HL-60/S4 (cell line): ENCODE results near the gene ATP1A3.

ENCODE experiments used
- in situ Hi-C: fragments of 300-500 bp; cut with MboI; formaldehyde crosslinking; loops from 2 replicates; pipeline ENCODE4 v1.14.3; 2022; ENCODE audit warnings: low sequenced_read_pairs

ATP1A3 gene

GRCh38 chr19:41918653-41919244, 75.3 kb downstream of the ATP1A3 start:
- in situ Hi-C loops = no loop called here

- in situ Hi-C loops = no loop called here
These were observed 75.9 kb downstream of the ATP1A3 start for GRCh38 chr19:41918095-41918494.

GRCh38 chr19:41917676-41918075, 76.4 kb downstream of the ATP1A3 start:
- in situ Hi-C loops = no loop called here
